Left cardiac atrium (tissue), 4 donors: ENCODE measurements around the gene TRIM22. TPM values are rescaled to one million over a fixed set of nuclear protein-coding genes. Genes with fewer than 3 reads are reported as not detected.
"Not testable (repeated sequence)": the region's sequence is repeated elsewhere in the genome, so short reads cannot be mapped to it uniquely, and the experiment has no call there.

Source experiments
- ATAC-seq, 2 donors: fragments of 200-7000 bp; cut with Tn5 transposase; one replicate each; pipeline ENCODE4 v1.9.1; 2020; ENCODE audit warnings: mild to moderate bottlenecking in 2 of 2, moderate library complexity in 2 of 2
- DNase-seq: peaks from one replicate; pipeline ENCODE4 v3.0.0-alpha.2; 2020
- intact Hi-C, 2 donors: fragments of 100-400 bp; cut with DNase I; formaldehyde crosslinking; loops; one replicate each; pipeline versions ENCODE4 v1.14.1 to v1.15.1; 2022 to 2023
- long read RNA-seq: library from polyadenylated mRNA; unstranded; transcript quantifications from one replicate; pipeline ENCODE4 v2.0.0, GENCODE V29; 2021
- total RNA-seq, 2 donors: library from RNA; stranded (reverse); fragmentation: NEBNext Ultra II Directional; extraction: Animal tissue kit (Norgen Biotek cat#: 25700); gene quantifications; one replicate each; pipeline ENCODE4 v1.2.1, GENCODE V29; 2021
- donor health status: DM: no; HTN: yes; CAD: no.
- donor health status: DM: no; HTN: yes; CAD: no; lungs with severe emphysema.
- donor health status: DM: yes; HTN: yes; CAD: no.
- donor health status: Dilated cardiomyopathy.

TRIM22 gene
- total RNA-seq, result 10 to 100 TPM; 29.6 to 33.7 TPM
- long read RNA-seq, transcript TRIM22-201 (8 exons, 2,989 nt), result major isoform, 21 of 31 reads
- long read RNA-seq, partial matches to known transcripts, result 2 of 31 reads
- long read RNA-seq, other reads (novel, unspliced or antisense), result 8 of 31 reads

- intact Hi-C loops, result no loop called here
These were observed at the start of gene TRIM22 for GRCh38 chr11:5689551-5689983. Gene TRIM22 (plus strand): TSS chr11:5689790. CDS start chr11:5696233, 6,443 bp downstream.

GRCh38 chr11:5639953-5640352 lies 49.6 kb upstream of the TRIM22 start:
- no peak for ATAC-seq
- intact Hi-C loops, result no loop called here

More at GRCh38 chr11:5689551-5689983, at the start of gene TRIM22:
- peak; percentile 38 for DNase-seq
- peak; percentile 59 to 62 for ATAC-seq

GRCh38 chr11:5643585-5643984 lies 46.0 kb upstream of the TRIM22 start:
- intact Hi-C loops, result no loop called here
- DNase-seq (no peak), ATAC-seq (no peak)

More at GRCh38 chr11:5639953-5640352, 49.6 kb upstream of the TRIM22 start:
- no peak for DNase-seq

- no peak for DNase-seq
- no peak for ATAC-seq
- intact Hi-C loops, result no loop called here
These were observed 43.5 kb upstream of the TRIM22 start for GRCh38 chr11:5646139-5646538.

GRCh38 chr11:5655474-5655873 lies 34.1 kb upstream of the TRIM22 start:
- ATAC-seq (no peak), DNase-seq (no peak)
- intact Hi-C loops, result no loop called here

- ATAC-seq, intact Hi-C loops, DNase-seq: not testable (repeated sequence)
These were observed 32.6 kb upstream of the TRIM22 start for GRCh38 chr11:5656956-5657355.

- DNase-seq (no peak), ATAC-seq (no peak)
- intact Hi-C loops, result no loop called here
These were observed 31.3 kb upstream of the TRIM22 start for GRCh38 chr11:5658318-5658717.

GRCh38 chr11:5663511-5663910 lies 26.1 kb upstream of the TRIM22 start:
- DNase-seq, result no peak
- no peak for ATAC-seq
- intact Hi-C loops, result no loop called here

- DNase-seq, result no peak
- no peak for ATAC-seq
- intact Hi-C loops, result no loop called here
These were observed 24.5 kb upstream of the TRIM22 start for GRCh38 chr11:5665051-5665570.

GRCh38 chr11:5665746-5666401 lies 23.7 kb upstream of the TRIM22 start:
- ATAC-seq, result no peak
- DNase-seq, result no peak
- intact Hi-C loops, result no loop called here

- DNase-seq (no peak), ATAC-seq (no peak)
- intact Hi-C loops, result no loop called here
These were observed 23.2 kb upstream of the TRIM22 start for GRCh38 chr11:5666402-5666793.

GRCh38 chr11:5671831-5672230 lies 17.8 kb upstream of the TRIM22 start:
- intact Hi-C loops, result no loop called here
- DNase-seq (no peak), ATAC-seq (no peak)

- no peak for ATAC-seq
- DNase-seq, result no peak
- intact Hi-C loops, result no loop called here
These were observed 15.2 kb upstream of the TRIM22 start for GRCh38 chr11:5674391-5674790.

GRCh38 chr11:5679811-5680210 lies 9.8 kb upstream of the TRIM22 start:
- intact Hi-C loops, result no loop called here
- ATAC-seq, result no peak
- DNase-seq, result no peak

- intact Hi-C loops, ATAC-seq, DNase-seq: not testable (repeated sequence)
These were observed 6.6 kb upstream of the TRIM22 start for GRCh38 chr11:5682890-5683441.

GRCh38 chr11:5683620-5684019 lies 6.0 kb upstream of the TRIM22 start:
- intact Hi-C loops, ATAC-seq, DNase-seq: not testable (repeated sequence)

- intact Hi-C loops, result no loop called here
- ATAC-seq, result peak; percentile 6
- no peak for DNase-seq
These were observed 5.4 kb upstream of the TRIM22 start for GRCh38 chr11:5684036-5684645.

GRCh38 chr11:5684646-5685362 lies 4.8 kb upstream of the TRIM22 start, which contains the start of gene TRIM5:
Gene TRIM5 (minus strand): TSS chr11:5685074. CDS start chr11:5680177, 4,897 bp downstream.
- ATAC-seq (peak; percentile 98 to 99), DNase-seq (peak; percentile 90)
- intact Hi-C loops, result no loop called here

- ATAC-seq, result no peak
- intact Hi-C loops, result no loop called here
- DNase-seq, result no peak
These were observed 3.2 kb upstream of the TRIM22 start for GRCh38 chr11:5686426-5686825.
